GM13977 (cell line): ENCODE results near the gene IL1RAPL1.

Experiments used
- DNase-seq: peaks from one replicate; pipeline ENCODE4 v3.0.0; 2012; ENCODE audit warnings: low spot score
- in situ Hi-C: fragments of 300-500 bp; cut with MboI; formaldehyde crosslinking; loops from one replicate; pipeline ENCODE4 v1.12.0; 2022; ENCODE audit warnings: low sequenced_read_pairs, low pct_unique_long_range_greater_than_20kb, mixed read lengths, inconsistent platforms; ENCODE audit not compliant: unreplicated experiment
- TF ChIP-seq, protein P1 (sequence below): IDR thresholded peaks from 2 replicates; pipeline ENCODE4 v1.5.1; 2012; ENCODE audit warnings: mild to moderate bottlenecking, control low read depth; ENCODE audit not compliant: insufficient read depth; ENCODE audit errors: extremely low read depth, missing control alignments

Gene IL1RAPL1

DNA sequence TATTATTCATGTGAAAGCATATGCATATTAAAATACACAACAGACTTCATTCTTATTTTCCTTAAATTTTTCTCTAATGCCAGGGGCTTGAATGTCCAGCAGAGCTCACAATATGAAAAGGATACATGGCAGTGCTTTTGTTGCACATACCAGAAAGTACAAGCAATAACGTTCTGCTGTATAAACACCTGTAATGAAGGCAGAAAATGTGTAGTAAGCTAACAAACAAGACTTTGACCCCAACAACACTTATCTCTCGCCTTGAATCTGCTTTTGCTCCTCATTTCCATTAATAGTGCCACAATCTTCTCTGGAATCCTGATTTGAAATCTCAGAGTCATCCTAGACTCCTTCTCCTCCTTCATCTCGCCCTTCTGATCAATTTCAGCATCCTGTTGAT is 687.3 kb downstream of the IL1RAPL1 start:
- no peak for DNase-seq
- TF ChIP-seq, protein P1, sequence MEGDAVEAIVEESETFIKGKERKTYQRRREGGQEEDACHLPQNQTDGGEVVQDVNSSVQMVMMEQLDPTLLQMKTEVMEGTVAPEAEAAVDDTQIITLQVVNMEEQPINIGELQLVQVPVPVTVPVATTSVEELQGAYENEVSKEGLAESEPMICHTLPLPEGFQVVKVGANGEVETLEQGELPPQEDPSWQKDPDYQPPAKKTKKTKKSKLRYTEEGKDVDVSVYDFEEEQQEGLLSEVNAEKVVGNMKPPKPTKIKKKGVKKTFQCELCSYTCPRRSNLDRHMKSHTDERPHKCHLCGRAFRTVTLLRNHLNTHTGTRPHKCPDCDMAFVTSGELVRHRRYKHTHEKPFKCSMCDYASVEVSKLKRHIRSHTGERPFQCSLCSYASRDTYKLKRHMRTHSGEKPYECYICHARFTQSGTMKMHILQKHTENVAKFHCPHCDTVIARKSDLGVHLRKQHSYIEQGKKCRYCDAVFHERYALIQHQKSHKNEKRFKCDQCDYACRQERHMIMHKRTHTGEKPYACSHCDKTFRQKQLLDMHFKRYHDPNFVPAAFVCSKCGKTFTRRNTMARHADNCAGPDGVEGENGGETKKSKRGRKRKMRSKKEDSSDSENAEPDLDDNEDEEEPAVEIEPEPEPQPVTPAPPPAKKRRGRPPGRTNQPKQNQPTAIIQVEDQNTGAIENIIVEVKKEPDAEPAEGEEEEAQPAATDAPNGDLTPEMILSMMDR, result no peak
- in situ Hi-C loops, result no loop called here

DNA sequence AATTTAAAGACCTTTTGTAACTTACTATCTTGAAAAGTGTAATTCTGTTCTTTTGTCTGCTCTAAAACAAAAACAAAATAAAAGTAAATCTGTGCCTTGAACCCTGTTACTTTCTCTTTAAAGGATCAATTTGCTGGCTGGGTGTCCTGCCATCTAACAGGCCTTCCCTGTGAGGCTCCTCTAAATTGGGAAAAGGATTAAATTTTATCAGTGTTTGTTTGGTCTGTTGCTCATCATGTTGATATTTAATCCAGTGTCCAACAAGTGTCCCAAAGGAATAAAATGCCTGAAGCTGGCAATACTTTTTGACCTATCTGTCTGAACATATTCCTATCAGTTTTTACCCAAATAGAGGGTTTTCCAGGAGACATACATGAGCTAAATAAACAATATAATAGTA is 688.7 kb downstream of the IL1RAPL1 start:
- in situ Hi-C loops, result no loop called here
- TF ChIP-seq, protein P1, result no peak
- DNase-seq, result no peak

DNA sequence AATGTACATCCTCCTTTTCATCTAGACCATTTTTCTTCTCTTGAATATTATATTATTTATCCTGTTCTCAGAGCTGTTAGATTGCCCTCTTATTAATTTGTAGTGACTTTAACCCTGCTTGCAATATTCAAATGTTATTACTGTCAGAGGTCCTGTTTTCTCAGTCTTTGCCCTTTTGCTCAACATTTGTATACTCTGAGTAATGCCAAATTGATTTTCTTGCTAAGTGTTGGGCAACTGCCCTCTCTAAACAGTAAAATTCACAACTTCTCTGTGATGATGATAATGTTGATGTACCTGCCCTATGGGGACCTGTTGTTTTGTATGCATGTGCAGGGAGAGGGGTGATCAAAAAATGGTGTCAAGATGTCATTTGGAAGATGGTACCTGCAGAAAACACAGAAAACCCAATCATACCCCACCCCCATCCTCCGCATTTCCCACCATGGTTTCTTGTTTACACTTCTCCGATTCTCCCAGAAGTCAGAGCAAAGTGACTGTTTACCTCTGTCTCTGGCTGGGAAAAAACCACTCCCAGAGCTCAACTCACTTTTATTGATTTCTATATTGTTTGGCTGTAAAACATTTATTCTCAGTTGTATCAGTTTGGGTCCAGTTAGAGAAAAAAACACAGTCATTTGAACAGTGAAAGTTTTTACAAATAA is 694.0 kb downstream of the IL1RAPL1 start:
- no peak for DNase-seq
- TF ChIP-seq, protein P1, result no peak
- in situ Hi-C loops, result no loop called here

DNA sequence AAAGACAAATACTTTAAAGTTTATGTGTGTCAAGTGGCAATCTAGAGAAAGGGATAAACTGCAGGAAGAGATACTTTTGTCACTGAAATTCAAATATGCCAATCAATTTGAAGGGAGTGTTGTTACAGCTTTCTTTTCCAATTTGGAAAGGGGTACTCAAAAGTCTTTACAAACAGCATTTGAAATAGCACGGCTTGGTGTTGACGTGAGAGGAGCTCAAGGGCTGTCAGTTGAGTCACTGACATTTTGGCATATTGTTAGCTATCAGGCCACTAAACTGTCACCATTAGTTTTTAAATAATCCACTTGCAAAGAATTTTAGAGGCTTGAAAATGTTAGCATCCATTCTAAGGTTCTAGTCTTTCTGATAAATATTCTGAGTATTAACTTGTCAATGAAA is 698.4 kb downstream of the IL1RAPL1 start:
- TF ChIP-seq, protein P1, result no peak
- in situ Hi-C loops, result no loop called here
- DNase-seq, result no peak

DNA sequence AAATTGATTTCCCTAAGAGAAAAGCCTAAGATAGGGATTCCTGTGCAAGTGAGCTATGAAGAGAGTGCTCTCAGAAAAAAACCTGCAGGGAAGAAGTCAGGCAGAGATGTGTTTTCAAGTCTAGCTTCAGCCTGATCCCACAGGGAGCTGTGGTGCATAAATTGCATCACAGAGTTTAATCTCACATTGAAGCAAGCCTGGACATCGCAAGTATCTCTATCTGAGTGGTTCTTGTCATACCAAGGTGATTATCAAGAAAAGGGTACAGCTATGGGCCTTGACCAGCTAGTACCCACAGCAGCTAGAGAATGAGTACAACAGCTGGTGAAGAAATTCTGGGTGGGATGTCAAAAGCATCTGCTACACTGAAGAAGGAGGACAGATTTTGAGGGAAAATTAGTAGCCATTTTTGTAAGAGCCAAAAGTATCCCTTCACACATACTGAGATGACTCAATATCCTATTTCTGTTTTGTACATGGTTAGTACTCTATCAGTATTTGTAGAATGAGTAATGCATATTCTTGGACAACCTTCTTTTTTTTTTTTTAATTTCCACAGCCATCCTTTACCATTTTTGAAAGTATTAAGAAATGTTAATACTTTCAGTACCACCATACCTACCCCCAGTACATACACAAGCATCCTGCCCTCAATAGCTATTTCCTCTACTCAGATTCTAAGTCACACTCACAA is 708.9 kb downstream of the IL1RAPL1 start:
- no peak for DNase-seq
- in situ Hi-C loops, result no loop called here
- TF ChIP-seq, protein P1, result no peak

DNA sequence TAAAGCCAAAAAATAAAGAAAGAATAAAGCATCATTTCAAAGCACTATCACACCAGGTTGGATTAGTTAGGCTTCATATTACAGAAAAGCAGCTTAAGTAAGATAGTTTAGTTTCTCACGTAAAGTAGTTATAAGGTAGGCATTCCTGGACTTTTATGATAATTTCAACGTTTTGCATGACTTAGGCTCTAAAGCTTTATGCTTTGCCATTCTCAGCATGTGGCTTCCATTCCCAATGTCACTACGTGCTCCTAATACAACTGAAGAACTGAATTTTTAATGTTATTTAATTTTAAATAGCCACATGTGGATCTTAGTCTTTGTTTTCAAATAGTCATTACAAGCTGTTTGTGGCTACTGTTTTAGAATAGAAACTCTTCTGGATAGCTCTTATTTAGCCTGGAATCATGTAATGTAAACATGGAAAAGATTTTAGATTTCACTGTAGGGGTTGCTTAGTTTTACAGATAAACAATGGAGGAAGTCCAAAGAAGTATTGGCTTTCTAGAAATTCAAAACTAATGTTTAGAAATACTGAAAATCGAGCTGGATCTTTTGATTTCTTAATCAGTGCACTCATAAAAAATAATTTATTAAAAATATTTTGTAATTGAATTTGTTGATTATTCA is 710.0 kb downstream of the IL1RAPL1 start:
- TF ChIP-seq, protein P1, result no peak
- DNase-seq, result no peak
- in situ Hi-C loops, result no loop called here
